SU-DHL-6 (cell line): Measurements from ENCODE around the gene TTLL11.

Experiments used
- EZH2phosphoT487 ChIP-seq: fragments of 200-600 bp; sonication (generic), shearing (Covaris generic); conservative IDR thresholded peaks from 2 replicates; pipeline ENCODE4 v1.6.1; 2018; ENCODE audit warnings: mild to moderate bottlenecking, antibody characterized with exemption, low read length, moderate library complexity, mixed read lengths
- TF ChIP-seq, protein P1 (sequence below): fragments of 200-600 bp; sonication (generic); IDR thresholded peaks from one replicate; pipeline ENCODE4 v1.5.1; 2017; ENCODE audit warnings: antibody characterized with exemption, mild to moderate bottlenecking, low read length, moderate library complexity; ENCODE audit not compliant: insufficient read depth, poor library complexity, severe bottlenecking

DNA sequence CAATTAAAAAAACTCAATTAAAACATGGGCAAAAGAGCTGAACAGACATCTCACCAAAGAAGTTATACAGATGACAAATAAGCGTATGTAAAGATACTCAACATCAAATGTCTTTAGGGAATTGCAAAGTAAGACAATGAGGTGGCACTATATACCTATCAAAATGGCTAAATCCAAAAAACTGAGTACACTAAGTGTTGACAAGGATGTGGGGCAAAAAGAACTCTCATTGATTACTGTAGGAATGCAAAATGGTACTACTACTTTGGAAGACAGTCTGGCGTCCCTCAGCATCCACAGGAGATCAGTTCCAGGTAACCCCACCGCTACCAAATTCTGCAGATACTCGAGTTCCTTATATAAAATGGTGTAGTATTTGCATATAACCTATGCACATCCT lies 243.6 kb downstream of the TTLL11 start:
- TF ChIP-seq, protein P1, sequence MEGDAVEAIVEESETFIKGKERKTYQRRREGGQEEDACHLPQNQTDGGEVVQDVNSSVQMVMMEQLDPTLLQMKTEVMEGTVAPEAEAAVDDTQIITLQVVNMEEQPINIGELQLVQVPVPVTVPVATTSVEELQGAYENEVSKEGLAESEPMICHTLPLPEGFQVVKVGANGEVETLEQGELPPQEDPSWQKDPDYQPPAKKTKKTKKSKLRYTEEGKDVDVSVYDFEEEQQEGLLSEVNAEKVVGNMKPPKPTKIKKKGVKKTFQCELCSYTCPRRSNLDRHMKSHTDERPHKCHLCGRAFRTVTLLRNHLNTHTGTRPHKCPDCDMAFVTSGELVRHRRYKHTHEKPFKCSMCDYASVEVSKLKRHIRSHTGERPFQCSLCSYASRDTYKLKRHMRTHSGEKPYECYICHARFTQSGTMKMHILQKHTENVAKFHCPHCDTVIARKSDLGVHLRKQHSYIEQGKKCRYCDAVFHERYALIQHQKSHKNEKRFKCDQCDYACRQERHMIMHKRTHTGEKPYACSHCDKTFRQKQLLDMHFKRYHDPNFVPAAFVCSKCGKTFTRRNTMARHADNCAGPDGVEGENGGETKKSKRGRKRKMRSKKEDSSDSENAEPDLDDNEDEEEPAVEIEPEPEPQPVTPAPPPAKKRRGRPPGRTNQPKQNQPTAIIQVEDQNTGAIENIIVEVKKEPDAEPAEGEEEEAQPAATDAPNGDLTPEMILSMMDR: no peak
- no peak for TF ChIP-seq EZH2phosphoT487
